MM.1S (cell line): ENCODE data around the gene SHISA9.

Experiments used
- DNase-seq: peaks from one replicate; pipeline ENCODE4 v3.0.0-alpha.2; 2015
- H2AFZ ChIP-seq: fragments of 300-600 bp; sonication (generic); 2 replicates; pipeline ENCODE4 v1.6.0; 2016; ENCODE audit warnings: antibody characterized with exemption, low read length
- H3F3A ChIP-seq: fragments of 300-600 bp; sonication (generic); 2 replicates; pipeline ENCODE4 v1.6.1; 2016; ENCODE audit warnings: mild to moderate bottlenecking, antibody characterized with exemption, low read length, moderate library complexity, mixed read lengths; ENCODE audit not compliant: insufficient read depth
- H3K27ac ChIP-seq: fragments of 300-600 bp; sonication (generic); 2 replicates; pipeline ENCODE4 v1.5.1; 2016; ENCODE audit warnings: mild to moderate bottlenecking, low read length
- H3K27me3 ChIP-seq: fragments of 300-600 bp; sonication (generic); replicated peaks from 2 replicates; pipeline ENCODE4 v1.6.0; 2016; ENCODE audit warnings: low read length; ENCODE audit not compliant: insufficient read depth
- H3K36me3 ChIP-seq: fragments of 300-600 bp; sonication (generic); replicated peaks from 2 replicates; pipeline ENCODE4 v1.6.1; 2016; ENCODE audit warnings: mild to moderate bottlenecking, low read length, mixed read lengths; ENCODE audit not compliant: insufficient read depth
- H3K4me1 ChIP-seq: fragments of 300-600 bp; sonication (generic); 2 replicates; pipeline ENCODE4 v1.6.1; 2016; ENCODE audit warnings: low read length, mixed read lengths
- H3K4me2 ChIP-seq: fragments of 300-600 bp; sonication (generic); 2 replicates; pipeline ENCODE4 v1.6.0; 2016; ENCODE audit warnings: low read depth, low read length
- H3K4me3 ChIP-seq: fragments of 300-600 bp; sonication (generic); 2 replicates; pipeline ENCODE4 v1.5.1; 2016; ENCODE audit warnings: low read length, mixed read lengths
- H3K79me2 ChIP-seq: fragments of 300-600 bp; sonication (generic); 2 replicates; pipeline ENCODE4 v1.6.1; 2016; ENCODE audit warnings: mixed run types, low read length, mixed read lengths
- H3K9ac ChIP-seq: fragments of 300-600 bp; sonication (generic); 2 replicates; pipeline ENCODE4 v1.6.1; 2016; ENCODE audit warnings: low read length, mixed read lengths
- H3K9me2 ChIP-seq: fragments of 300-600 bp; sonication (generic); replicated peaks from 2 replicates; pipeline ENCODE4 v1.6.1; 2016; ENCODE audit warnings: mild to moderate bottlenecking, low read length, mixed read lengths; ENCODE audit not compliant: insufficient read depth
- H3K9me3 ChIP-seq: fragments of 300-600 bp; sonication (generic); replicated peaks from 2 replicates; pipeline ENCODE4 v1.6.1; 2016; ENCODE audit warnings: mild to moderate bottlenecking, low read length, mixed read lengths; ENCODE audit not compliant: insufficient read depth
- H4K20me1 ChIP-seq: fragments of 300-600 bp; sonication (generic); 2 replicates; pipeline ENCODE4 v1.6.1; 2016; ENCODE audit warnings: mild to moderate bottlenecking, low read length, moderate library complexity, mixed read lengths; ENCODE audit not compliant: insufficient read depth
- EZH2 ChIP-seq: fragments of 300-600 bp; sonication (generic); optimal IDR thresholded peaks from 2 replicates; pipeline ENCODE3; 2017; ENCODE audit warnings: low read depth, mild to moderate bottlenecking, antibody characterized with exemption, low read length, mixed read lengths
- EZH2phosphoT487 ChIP-seq: fragments of 300-600 bp; sonication (generic); IDR thresholded peaks from 2 replicates; pipeline ENCODE4 v1.6.1; 2018; ENCODE audit warnings: antibody characterized with exemption, low read length
- TF ChIP-seq, protein P1 (sequence below): fragments of 300-600 bp; sonication (generic); IDR thresholded peaks from 2 replicates; pipeline ENCODE4 v1.5.1; 2016; ENCODE audit warnings: antibody characterized with exemption, low read length, mixed read lengths

Gene SHISA9

DNA sequence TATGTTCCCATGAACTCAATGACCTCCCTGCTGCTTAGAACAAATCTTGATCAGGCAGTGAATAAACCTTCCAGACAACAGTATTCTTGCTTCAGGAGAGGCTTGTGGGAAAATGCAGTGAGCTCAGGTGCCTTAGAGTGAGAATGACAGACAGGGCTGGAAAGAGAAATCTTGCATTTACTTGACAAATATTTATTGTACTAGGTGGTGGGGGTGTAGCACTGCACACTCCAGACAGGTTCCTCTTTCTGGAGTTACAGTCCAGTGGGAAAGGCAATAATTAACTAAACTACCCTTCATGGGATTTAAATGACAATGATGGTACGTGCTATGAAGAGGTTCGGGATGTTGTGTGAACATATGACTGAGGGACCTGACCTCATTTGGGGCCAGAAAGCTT is 182.9 kb downstream of the SHISA9 start:
- Histone ChIP-seq H3K79me2 (no peaks in the 10 kb centered on the region), H3K27ac (no peak overlapping the region), H2AFZ (no peak overlapping the region), H3K4me3 (no peak overlapping the region), H3K9ac (no peak overlapping the region), H3K27me3 (no peaks in the 10 kb centered on the region), H3K4me1 (no peaks in the 10 kb centered on the region), H3K4me2 (no peak overlapping the region), H3F3A (no peaks in the 10 kb centered on the region), H3K36me3 (no peaks in the 10 kb centered on the region), H3K9me2 (no peaks in the 10 kb centered on the region), H3K9me3 (no peaks in the 10 kb centered on the region), H4K20me1 (no peaks in the 10 kb centered on the region)
- TF ChIP-seq EZH2 (no peak), EZH2phosphoT487 (no peak)
- TF ChIP-seq, protein P1, sequence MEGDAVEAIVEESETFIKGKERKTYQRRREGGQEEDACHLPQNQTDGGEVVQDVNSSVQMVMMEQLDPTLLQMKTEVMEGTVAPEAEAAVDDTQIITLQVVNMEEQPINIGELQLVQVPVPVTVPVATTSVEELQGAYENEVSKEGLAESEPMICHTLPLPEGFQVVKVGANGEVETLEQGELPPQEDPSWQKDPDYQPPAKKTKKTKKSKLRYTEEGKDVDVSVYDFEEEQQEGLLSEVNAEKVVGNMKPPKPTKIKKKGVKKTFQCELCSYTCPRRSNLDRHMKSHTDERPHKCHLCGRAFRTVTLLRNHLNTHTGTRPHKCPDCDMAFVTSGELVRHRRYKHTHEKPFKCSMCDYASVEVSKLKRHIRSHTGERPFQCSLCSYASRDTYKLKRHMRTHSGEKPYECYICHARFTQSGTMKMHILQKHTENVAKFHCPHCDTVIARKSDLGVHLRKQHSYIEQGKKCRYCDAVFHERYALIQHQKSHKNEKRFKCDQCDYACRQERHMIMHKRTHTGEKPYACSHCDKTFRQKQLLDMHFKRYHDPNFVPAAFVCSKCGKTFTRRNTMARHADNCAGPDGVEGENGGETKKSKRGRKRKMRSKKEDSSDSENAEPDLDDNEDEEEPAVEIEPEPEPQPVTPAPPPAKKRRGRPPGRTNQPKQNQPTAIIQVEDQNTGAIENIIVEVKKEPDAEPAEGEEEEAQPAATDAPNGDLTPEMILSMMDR: no peak
- DNase-seq: no peak

DNA sequence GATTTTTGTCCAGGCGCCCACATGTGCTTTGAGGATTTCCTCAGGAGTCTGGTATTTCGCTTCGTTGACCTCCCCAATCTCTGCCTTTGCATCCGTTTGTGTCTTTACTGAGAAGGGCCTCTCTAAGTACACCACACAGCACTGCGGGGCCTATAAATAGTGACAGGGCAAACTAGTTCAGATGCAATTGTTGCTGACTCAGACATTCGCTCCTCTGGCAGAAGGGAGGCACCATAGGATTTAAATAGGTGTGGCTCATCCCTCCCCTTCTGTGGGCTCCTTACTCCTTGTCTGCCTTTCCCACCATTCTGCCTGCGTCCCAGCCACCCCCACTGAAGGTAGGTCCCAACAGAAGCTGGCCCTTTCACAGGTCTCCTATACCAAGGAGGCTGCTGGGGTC is 192.3 kb downstream of the SHISA9 start:
- H3K27ac ChIP-seq: no peak overlapping the region
- H3K4me2 ChIP-seq: no peak overlapping the region
- no peaks in the 10 kb centered on the region for H3F3A ChIP-seq
- H3K9me2 ChIP-seq: no peaks in the 10 kb centered on the region
- no peak overlapping the region for H3K4me3 ChIP-seq
- H3K27me3 ChIP-seq: no peaks in the 10 kb centered on the region
- H3K4me1 ChIP-seq: no peaks in the 10 kb centered on the region
- H3K9me3 ChIP-seq: no peaks in the 10 kb centered on the region
- TF ChIP-seq, protein P1: no peak
- TF ChIP-seq EZH2phosphoT487: no peak
- TF ChIP-seq EZH2: no peak
- H3K79me2 ChIP-seq: no peaks in the 10 kb centered on the region
- no peak overlapping the region for H3K9ac ChIP-seq
- H2AFZ ChIP-seq: no peak overlapping the region
- no peak for DNase-seq
- H4K20me1 ChIP-seq: no peaks in the 10 kb centered on the region
- H3K36me3 ChIP-seq: no peaks in the 10 kb centered on the region

DNA sequence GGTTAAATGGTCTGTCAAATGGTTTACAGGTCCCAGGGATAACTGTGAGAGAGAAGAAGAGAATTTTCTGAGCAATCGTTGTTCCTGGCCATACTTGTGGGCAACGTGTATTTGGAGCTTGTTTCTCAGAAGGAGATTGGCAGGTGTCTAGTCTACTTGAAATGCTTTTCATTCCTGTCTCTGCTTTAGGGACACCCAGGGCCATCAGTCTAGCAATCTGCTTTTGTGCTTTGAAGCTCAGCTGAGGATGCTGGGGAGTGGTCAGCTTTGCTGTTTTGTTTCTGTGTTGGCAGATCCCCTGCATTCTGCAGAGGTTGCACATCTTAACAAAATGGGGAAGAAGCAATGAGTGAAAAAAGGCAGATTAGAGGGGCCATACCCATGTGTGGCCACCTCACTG is 193.7 kb downstream of the SHISA9 start:
- Histone ChIP-seq H3K27me3 (no peaks in the 10 kb centered on the region), H3K79me2 (no peaks in the 10 kb centered on the region), H3K9me3 (no peaks in the 10 kb centered on the region), H3K27ac (no peak overlapping the region), H3K36me3 (no peaks in the 10 kb centered on the region), H3K4me2 (no peak overlapping the region), H4K20me1 (no peaks in the 10 kb centered on the region), H2AFZ (no peak overlapping the region), H3F3A (no peaks in the 10 kb centered on the region), H3K4me3 (no peak overlapping the region), H3K9ac (no peak overlapping the region), H3K9me2 (no peaks in the 10 kb centered on the region), H3K4me1 (no peaks in the 10 kb centered on the region)
- TF ChIP-seq EZH2 (no peak), EZH2phosphoT487 (no peak)
- TF ChIP-seq, protein P1: no peak
- DNase-seq: no peak
